WTC11 (cell line): ENCODE data around the gene GNLY.

ENCODE experiments used
- CTCF ChIP-seq: fragments of 200-600 bp; IDR thresholded peaks from 2 replicates; pipeline ENCODE4 v1.8.0; 2022; ENCODE audit warnings: antibody characterized with exemption
- FOXJ3 ChIP-seq: sonication (generic); formaldehyde crosslinking; IDR thresholded peaks from 2 replicates; pipeline ENCODE4 v1.9.0; 2021; ENCODE audit warnings: missing genetic modification reagents, mild to moderate bottlenecking, borderline replicate concordance
- FOXP1 ChIP-seq: sonication (generic); formaldehyde crosslinking; IDR thresholded peaks from 2 replicates; pipeline ENCODE4 v1.8.0; 2022; ENCODE audit warnings: missing genetic modification reagents, mild to moderate bottlenecking, moderate library complexity, borderline replicate concordance
- PRDM15 ChIP-seq: sonication (generic); formaldehyde crosslinking; IDR thresholded peaks from 2 replicates; pipeline ENCODE4 v1.8.0; 2022; ENCODE audit warnings: missing genetic modification reagents
- SP1 ChIP-seq: sonication (generic); formaldehyde crosslinking; conservative IDR thresholded peaks from 2 replicates; pipeline ENCODE4 v1.8.1; 2022; ENCODE audit warnings: missing genetic modification reagents
- TCF7 ChIP-seq: sonication (generic); formaldehyde crosslinking; IDR thresholded peaks from 2 replicates; pipeline ENCODE4 v1.8.0; 2022; ENCODE audit warnings: mild to moderate bottlenecking, low read depth, missing genetic modification reagents, moderate library complexity
- ZNF396 ChIP-seq: fragments of 250-450 bp; sonication (Bioruptor Pico); IDR thresholded peaks from 2 replicates; pipeline ENCODE4 v1.8.0; 2021; ENCODE audit warnings: mild to moderate bottlenecking, moderate library complexity, borderline replicate concordance

DNA sequence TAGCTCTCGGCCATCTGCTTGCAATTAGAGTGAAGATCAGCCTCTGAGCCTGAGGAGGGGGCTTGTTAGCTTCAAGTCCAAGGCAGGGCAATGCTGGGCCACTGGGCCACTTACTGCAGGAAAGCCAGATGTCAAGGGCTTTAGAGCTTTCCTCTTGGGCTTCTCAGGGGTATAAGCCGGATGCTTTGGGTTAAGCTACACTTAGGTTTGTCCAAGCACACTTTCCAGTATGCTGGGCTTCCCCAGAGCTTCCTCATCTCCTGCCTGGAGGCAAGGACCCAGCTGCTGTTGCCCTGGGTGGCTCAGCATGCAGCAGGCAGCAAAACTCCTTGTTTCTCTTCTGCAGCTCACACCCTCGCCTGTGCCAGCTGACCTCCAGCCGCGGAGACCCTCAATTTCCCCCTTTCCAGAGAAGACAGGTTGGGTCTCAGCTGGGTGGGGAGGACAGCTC lies 30.6 kb downstream of the GNLY start:
- TF ChIP-seq ZNF396 (CRISPR knock-in tag) (no peak), SP1 (no peak), FOXJ3 (CRISPR knock-in tag) (no peak), PRDM15 (no peak), CTCF (no peak), FOXP1 (no peak), TCF7 (CRISPR knock-in tag) (no peak)
